ENCODE data around the gene LBR. TPM values are rescaled to one million over a fixed set of nuclear protein-coding genes. Genes with fewer than 3 reads are reported as not detected.

LBR gene
- total and polyA plus RNA-seq, 2 donors from 2014 or later: 13.1 to 80.2 TPM

- FAIRE-seq (peak; percentile 77), DNase-seq (peak; percentile 68 to 92 (median 84))
- Histone ChIP-seq H3K36me3 (ENCODE audit: control insufficient read depth in 2 of 3, insufficient read depth in 3 of 3, low read length in 3 of 3) (peaks cover 9 to 18% (median 11%) of the 10 kb centered on the region in 3 donors), H3K9ac (ENCODE audit: low read length in 3 of 3) (no peak overlapping the region), H3K4me3 (ENCODE audit: low read length in 3 of 3) (peak overlapping the region in 1 of 3 donors; percentile 28), H3K27me3 (ENCODE audit: control insufficient read depth, insufficient read depth, low read length) (no peaks in the 10 kb centered on the region), H3K4me1 (ENCODE audit: control insufficient read depth in 2 of 3, insufficient read depth in 2 of 3, low read depth in 1 of 3, low read length in 3 of 3) (peaks cover 4 to 16% (median 16%) of the 10 kb centered on the region in 3 donors), H3K9me3 (ENCODE audit: control insufficient read depth in 2 of 3, insufficient read depth in 1 of 3, low read length in 3 of 3) (no peaks in the 10 kb centered on the region), H3K27ac (ENCODE audit: low read depth in 2 of 2, low read length in 2 of 2) (peak overlapping the region in 1 of 2 donors; percentile 73)
- no peak for TF ChIP-seq CTCF (IDR thresholded peaks at IDR 0.05; ENCODE audit: borderline replicate concordance, extremely low read depth, insufficient read depth)
- intact Hi-C loops (cut with DNase I): no loop called here
Observed at GRCh38 chr1:225412803-225413351, 15.0 kb downstream of the LBR start.

- H3K36me3 ChIP-seq (ENCODE audit: control insufficient read depth in 2 of 3, insufficient read depth in 3 of 3, low read length in 3 of 3): peaks cover 9 to 12% (median 9%) of the 10 kb centered on the region in 3 donors
- intact Hi-C loops (cut with DNase I): no loop called here
- no peak for FAIRE-seq
- H3K4me3 ChIP-seq (ENCODE audit: low read length in 3 of 3): peak overlapping the region in 1 of 3 donors; percentile 30
- no peak for TF ChIP-seq CTCF (IDR thresholded peaks at IDR 0.05; ENCODE audit: borderline replicate concordance, extremely low read depth, insufficient read depth)
- H3K4me1 ChIP-seq (ENCODE audit: control insufficient read depth in 2 of 3, insufficient read depth in 2 of 3, low read depth in 1 of 3, low read length in 3 of 3): peaks cover 4 to 16% (median 16%) of the 10 kb centered on the region in 3 donors
- DNase-seq: no peak
- H3K27ac ChIP-seq (ENCODE audit: low read depth in 2 of 2, low read length in 2 of 2): peak overlapping the region; percentile 68 to 73
- no peaks in the 10 kb centered on the region for H3K27me3 ChIP-seq (ENCODE audit: control insufficient read depth, insufficient read depth, low read length)
- H3K9ac ChIP-seq (ENCODE audit: low read length in 3 of 3): no peak overlapping the region
- no peaks in the 10 kb centered on the region for H3K9me3 ChIP-seq (ENCODE audit: control insufficient read depth in 2 of 3, insufficient read depth in 1 of 3, low read length in 3 of 3)
Observed at GRCh38 chr1:225412321-225412720, 15.5 kb downstream of the LBR start.

- no peaks in the 10 kb centered on the region for H3K9me3 ChIP-seq (ENCODE audit: control insufficient read depth in 2 of 3, insufficient read depth in 1 of 3, low read length in 3 of 3)
- H3K36me3 ChIP-seq (ENCODE audit: control insufficient read depth in 2 of 3, insufficient read depth in 3 of 3, low read length in 3 of 3): peaks cover 6 to 11% (median 11%) of the 10 kb centered on the region in 3 donors
- no peaks in the 10 kb centered on the region for H3K27me3 ChIP-seq (ENCODE audit: control insufficient read depth, insufficient read depth, low read length)
- DNase-seq (peak in 1 of 5 donors; percentile 60), FAIRE-seq (no peak)
- H3K9ac ChIP-seq (ENCODE audit: low read length in 3 of 3): no peak overlapping the region
- H3K27ac ChIP-seq (ENCODE audit: low read depth in 2 of 2, low read length in 2 of 2): peak overlapping the region in 1 of 2 donors; percentile 58
- no peak overlapping the region for H3K4me3 ChIP-seq (ENCODE audit: low read length in 3 of 3)
- no peak for TF ChIP-seq CTCF (IDR thresholded peaks at IDR 0.05; ENCODE audit: borderline replicate concordance, extremely low read depth, insufficient read depth)
- intact Hi-C loops (cut with DNase I): no loop called here
- H3K4me1 ChIP-seq (ENCODE audit: control insufficient read depth in 2 of 3, insufficient read depth in 2 of 3, low read depth in 1 of 3, low read length in 3 of 3): peaks cover 4 to 16% (median 14%) of the 10 kb centered on the region in 3 donors
Observed at GRCh38 chr1:225410036-225410435, 17.8 kb downstream of the LBR start.
